ENCODE results near the gene EIF2S2.

Gene EIF2S2

GRCh38 chr20:34078540-34078939 is 33.5 kb downstream of the EIF2S2 start:
- no peak for DNase-seq (ENCODE audit: low read depth)
- TF ChIP-seq CTCF (IDR thresholded peaks at IDR 0.05; ENCODE audit: insufficient read depth, low read depth, low read length, missing control alignments), result no peak
- no peak overlapping the region for H3K4me3 ChIP-seq (ENCODE audit: low read depth, low read length)

- no peak for DNase-seq (ENCODE audit: low read depth)
- H3K4me3 ChIP-seq (ENCODE audit: low read depth, low read length), result no peak overlapping the region
- no peak for TF ChIP-seq CTCF (IDR thresholded peaks at IDR 0.05; ENCODE audit: insufficient read depth, low read depth, low read length, missing control alignments)
Observed at GRCh38 chr20:34076952-34077351, 35.1 kb downstream of the EIF2S2 start.

GRCh38 chr20:34075647-34076046 is 36.4 kb downstream of the EIF2S2 start:
- TF ChIP-seq CTCF (IDR thresholded peaks at IDR 0.05; ENCODE audit: insufficient read depth, low read depth, low read length, missing control alignments), result peak; percentile 4
- H3K4me3 ChIP-seq (ENCODE audit: low read depth, low read length), result no peak overlapping the region
- no peak for DNase-seq (ENCODE audit: low read depth)

- no peak for DNase-seq (ENCODE audit: low read depth)
- TF ChIP-seq CTCF (IDR thresholded peaks at IDR 0.05; ENCODE audit: insufficient read depth, low read depth, low read length, missing control alignments), result no peak
- no peak overlapping the region for H3K4me3 ChIP-seq (ENCODE audit: low read depth, low read length)
Observed at GRCh38 chr20:34074101-34074760, 37.8 kb downstream of the EIF2S2 start.

GRCh38 chr20:34072778-34073177 is 39.3 kb downstream of the EIF2S2 start:
- TF ChIP-seq CTCF (IDR thresholded peaks at IDR 0.05; ENCODE audit: insufficient read depth, low read depth, low read length, missing control alignments), result no peak
- no peak for DNase-seq (ENCODE audit: low read depth)

GRCh38 chr20:34072076-34072475 is 40.0 kb downstream of the EIF2S2 start:
- H3K4me3 ChIP-seq (ENCODE audit: low read depth, low read length), result no peak overlapping the region
- DNase-seq (ENCODE audit: low read depth), result no peak
- no peak for TF ChIP-seq CTCF (IDR thresholded peaks at IDR 0.05; ENCODE audit: insufficient read depth, low read depth, low read length, missing control alignments)

More at GRCh38 chr20:34072778-34073177, 39.3 kb downstream of the EIF2S2 start:
- no peak overlapping the region for H3K4me3 ChIP-seq (ENCODE audit: low read depth, low read length)

- no peak for TF ChIP-seq CTCF (IDR thresholded peaks at IDR 0.05; ENCODE audit: insufficient read depth, low read depth, low read length, missing control alignments)
- no peak overlapping the region for H3K4me3 ChIP-seq (ENCODE audit: low read depth, low read length)
- DNase-seq (ENCODE audit: low read depth), result no peak
Observed at GRCh38 chr20:34070859-34071258, 41.2 kb downstream of the EIF2S2 start.

Data from GM12865 (cell line).